GM12892 (cell line): ENCODE results near the gene MADCAM1.

Experiments
- POLR2AphosphoS5 ChIP-seq: IDR thresholded peaks from 2 replicates; pipeline ENCODE4 v1.6.1; 2011; ENCODE audit warnings: low read depth, low read length, control low read depth
- TAF1 ChIP-seq: IDR thresholded peaks from 2 replicates; pipeline ENCODE4 v1.6.1; 2011; ENCODE audit warnings: low read depth, mild to moderate bottlenecking, control low read depth, low read length, borderline replicate concordance

DNA sequence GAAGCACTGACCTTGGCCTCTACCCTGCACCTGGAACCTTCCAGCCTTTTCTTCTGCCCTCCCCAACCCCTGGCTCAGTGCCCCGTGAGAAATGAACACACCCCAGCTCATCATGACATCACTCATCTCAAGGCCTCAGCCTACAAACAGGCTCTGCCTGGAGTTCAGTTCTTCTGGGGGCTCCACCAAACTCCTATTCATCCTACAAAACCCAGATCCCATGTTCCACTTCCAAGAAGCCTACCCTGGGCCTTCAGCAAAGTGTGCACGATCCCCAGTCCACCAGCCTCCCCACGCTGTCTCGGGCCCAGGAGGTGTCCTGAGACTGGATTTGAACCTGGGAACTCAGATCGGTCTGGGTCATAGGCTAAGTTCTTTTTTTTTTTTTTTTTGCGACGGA lies 26.5 kb upstream of the MADCAM1 start:
- TF ChIP-seq TAF1 = no peak
- no peak for TF ChIP-seq POLR2AphosphoS5
